ENCODE measurements around the gene PRAMEF15. TPM values are rescaled to one million over a fixed set of nuclear protein-coding genes. Genes with fewer than 3 reads are reported as not detected.
"Not testable (repeated sequence)": the region's sequence is repeated elsewhere in the genome, so short reads cannot be mapped to it uniquely, and the experiment has no call there.

The PRAMEF15 gene
- polyA plus RNA-seq (ENCODE audit: insufficient read length), result not detected
- long read RNA-seq, donor 1, result 0 reads
- long read RNA-seq, donor 2, result 0 reads
- long read RNA-seq, donor 3, result 0 reads
- long read RNA-seq, donor 4, result 0 reads
- long read RNA-seq, donor 5, result 0 reads
- long read RNA-seq, donor 6, result 0 reads
- long read RNA-seq, donor 7, result 0 reads
- long read RNA-seq, donor 8, result 0 reads

DNA sequence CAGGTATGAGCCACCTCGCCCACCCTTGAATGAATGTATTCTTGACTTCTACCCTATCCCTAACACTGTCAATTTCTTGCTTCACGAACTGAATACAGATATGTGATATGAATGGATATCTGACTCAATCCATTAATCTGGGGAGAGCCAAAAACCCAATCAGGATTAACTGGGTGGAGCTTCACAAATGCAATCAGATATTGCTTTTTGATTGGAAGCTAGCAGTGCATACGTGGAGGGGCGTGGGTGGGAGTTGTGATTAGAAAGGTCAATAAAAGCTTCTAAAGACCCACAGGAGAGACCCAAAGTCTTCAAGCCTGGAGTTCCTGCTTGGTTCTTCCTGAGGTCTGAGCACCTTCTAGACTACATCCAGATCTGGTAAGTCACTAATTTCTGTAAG is at the start of gene PRAMEF15:
PRAMEF15 (plus strand) TSS at position 301 of the 400 bp plus-strand sequence. CDS start 2,827 bp downstream, outside the sequence.
- DNase-seq, result not testable (repeated sequence)

DNA sequence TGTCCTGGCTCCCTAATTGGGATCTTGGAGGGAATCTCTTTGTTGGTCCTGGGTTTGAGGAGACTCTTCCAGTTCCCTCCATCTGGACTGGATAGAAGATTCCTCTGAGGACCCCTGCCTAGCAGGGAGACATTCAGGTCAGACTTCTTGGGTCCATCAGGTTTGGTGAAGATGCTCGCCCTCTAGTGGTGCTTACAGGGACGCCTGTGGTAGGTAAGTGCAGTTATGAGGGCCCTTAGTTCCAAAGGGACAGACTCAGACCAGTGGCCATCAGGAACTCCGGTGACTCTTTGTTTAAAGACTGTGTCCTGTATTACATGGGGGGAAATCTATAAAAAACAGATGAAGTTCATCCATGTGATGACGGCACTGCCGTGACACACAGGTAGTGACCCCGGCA is 38.4 kb upstream of the PRAMEF15 start:
- DNase-seq, result not testable (repeated sequence)

DNA sequence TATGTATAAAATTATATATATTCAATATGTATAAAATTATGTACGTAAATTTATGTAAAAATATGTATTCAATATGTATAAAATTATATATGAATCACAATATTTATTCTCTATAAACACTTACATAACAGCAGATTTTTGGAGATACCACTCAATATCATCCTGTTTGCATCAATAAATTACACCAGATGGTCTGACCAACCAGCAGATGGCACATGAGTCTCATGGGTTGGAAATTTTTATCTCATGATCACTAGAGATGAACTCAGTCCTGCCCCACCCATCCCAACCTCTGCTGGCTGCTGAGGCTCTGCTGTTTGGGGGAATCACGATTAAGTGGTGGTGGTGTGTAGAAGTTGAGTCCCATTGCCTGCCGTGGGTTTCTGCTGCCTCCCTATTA is 35.8 kb upstream of the PRAMEF15 start:
- not testable (repeated sequence) for DNase-seq

DNA sequence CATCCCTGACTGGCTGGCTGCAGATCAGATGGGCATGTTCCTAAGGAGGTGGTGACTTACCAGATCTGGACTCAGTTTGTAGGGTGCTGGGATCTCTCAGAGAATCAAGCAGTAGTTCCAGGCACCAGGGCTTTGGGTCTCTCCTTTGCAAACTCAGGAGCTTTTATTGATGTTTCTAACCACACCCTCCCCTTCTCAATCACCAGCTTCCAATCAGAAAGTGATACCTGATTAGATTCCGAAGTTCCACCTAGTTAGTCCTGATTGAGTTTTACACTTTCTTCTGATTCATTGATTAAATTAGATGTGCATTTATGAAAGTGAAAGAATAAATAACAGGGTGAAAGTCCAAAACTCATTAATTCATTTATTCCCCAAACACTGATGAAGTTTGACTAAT is 30.3 kb upstream of the PRAMEF15 start, which contains the start of gene PRAMEF8:
PRAMEF8 (minus strand) TSS at position 101 of the 400 bp plus-strand sequence. CDS start 1,046 bp downstream, outside the sequence.
- DNase-seq, result not testable (repeated sequence)

DNA sequence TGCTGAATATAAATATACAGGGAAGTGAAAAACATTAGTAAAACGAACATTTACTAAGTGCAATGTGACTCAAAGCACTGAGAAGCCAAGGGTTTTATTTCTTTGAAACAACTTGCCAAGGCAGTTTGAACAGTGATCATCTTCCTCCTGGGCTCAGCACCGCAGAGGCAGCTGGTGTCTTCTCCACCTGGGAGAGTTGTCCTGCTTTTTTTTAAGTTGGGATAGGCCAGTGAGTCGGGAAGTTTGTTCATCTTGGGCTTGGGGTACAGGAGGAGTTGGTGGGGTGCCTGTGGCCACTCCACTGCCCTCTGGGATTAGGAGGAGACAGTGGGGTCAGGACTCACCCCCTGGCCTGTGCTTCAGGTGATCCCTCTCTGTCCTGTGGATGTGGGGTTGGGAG is 26.4 kb upstream of the PRAMEF15 start:
- not testable (repeated sequence) for DNase-seq

DNA sequence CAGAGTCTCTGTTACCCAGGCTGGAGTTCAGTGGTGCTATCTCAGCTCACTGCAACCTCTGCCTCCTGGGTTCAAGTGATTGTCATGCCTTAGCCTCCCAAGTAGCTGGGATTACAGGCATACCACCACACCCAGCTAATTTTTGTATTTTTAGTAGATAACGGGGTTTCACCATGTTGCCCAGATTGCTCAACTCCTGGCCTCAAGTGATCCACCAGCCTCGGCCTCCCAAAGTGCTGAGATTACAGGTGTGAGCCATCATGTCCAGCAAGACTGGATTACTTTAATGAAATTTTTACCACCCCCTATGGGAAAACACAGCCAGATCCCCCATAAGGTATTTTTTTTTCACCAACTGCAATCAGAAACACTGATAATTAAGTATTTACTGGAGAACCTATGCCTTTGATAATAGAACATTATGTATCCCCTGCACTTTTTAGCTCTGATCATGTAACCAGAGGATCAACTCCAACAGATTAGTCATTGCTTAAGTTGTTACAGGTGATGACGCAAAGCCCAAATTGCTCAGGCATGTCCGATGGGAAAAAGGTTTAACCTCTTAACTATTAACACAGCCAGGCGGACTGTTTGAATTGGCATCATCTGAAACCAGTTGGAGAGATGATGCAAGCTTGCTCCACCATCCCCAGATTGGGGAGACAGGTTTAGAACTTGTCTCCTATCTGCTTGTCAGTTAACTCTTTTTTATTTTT is 18.0 kb upstream of the PRAMEF15 start:
- DNase-seq, result not testable (repeated sequence)

DNA sequence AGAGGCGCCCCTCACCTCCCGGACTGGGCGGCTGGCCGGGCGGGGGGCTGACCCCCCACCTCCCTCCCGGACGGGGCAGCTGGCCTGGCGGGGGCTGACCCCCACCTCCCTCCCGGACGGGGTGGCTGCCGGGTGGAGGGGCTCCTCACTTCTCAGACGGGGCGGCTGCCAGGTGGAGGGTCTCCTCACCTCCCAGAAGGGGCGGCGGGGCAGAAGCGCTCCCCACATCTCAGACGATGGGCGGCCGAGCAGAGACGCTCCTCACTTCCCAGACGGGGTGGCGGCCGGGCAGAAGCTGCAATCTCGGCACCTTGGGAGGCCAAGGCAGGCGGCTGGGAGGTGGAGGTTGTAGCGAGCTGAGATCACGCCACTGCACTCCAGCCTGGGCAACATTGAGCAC is 16.7 kb upstream of the PRAMEF15 start:
- DNase-seq, result not testable (repeated sequence)

DNA sequence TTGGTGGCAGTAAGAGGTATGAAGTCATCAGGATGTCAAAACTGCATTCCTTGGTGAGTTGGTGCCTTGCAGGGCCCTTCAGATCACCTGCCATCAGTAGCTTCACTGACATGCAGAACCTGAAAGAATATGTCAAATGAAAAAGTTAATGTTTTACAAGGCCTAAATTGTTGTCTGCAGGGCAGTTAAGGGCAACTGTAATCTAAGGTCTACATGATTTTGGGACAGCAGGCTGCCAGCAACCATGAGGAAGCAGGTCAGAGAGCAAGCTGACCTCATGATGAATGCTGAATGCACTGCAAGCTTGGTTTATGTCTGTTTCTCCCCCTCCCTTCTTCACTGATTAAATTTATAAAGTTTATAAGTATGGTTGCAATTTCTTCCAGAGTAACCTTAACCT is 13.2 kb upstream of the PRAMEF15 start:
- not testable (repeated sequence) for DNase-seq

DNA sequence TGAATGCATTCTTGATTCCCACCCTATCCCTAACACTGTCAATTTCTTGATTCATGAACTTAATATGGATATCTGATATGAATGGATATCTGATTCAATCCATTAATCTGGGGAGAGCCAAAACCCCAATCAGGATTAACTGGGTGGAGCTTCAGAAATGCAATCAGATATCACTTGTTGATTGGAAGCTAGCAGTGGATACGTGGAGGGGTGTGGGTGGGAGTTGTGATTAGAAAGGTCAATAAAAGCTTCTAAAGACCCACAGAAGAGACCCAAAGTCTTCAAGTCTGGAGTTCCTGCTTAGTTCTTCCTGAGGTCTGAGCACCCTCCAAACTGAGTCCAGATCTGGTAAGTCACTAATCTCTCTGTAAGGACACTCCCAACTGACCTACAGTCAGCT is 12.1 kb upstream of the PRAMEF15 start, which contains the start of gene PRAMEF33:
PRAMEF33 (plus strand) TSS at position 301 of the 400 bp plus-strand sequence. CDS start 2,416 bp downstream, outside the sequence.
- not testable (repeated sequence) for DNase-seq

DNA sequence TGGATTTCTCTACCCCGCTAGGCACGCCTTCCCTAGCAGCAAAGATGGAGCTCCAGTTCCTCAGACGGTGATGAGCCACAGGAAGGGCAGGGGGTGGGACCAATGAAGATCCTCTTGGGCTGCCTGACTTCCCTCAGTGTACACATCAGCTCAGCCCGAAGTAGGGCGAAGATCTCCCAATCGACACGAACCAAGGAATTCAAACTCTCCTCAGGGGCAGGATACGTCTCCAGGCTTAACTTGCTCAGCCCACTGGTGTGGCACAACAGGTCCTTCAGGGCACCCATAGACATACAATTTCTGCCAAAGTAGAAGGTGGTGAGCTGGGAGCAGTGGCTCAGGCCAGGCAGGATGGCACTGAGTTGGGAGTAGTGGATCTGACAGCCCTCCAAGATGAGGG is 27.1 kb downstream of the PRAMEF15 start:
- not testable (repeated sequence) for DNase-seq

DNA sequence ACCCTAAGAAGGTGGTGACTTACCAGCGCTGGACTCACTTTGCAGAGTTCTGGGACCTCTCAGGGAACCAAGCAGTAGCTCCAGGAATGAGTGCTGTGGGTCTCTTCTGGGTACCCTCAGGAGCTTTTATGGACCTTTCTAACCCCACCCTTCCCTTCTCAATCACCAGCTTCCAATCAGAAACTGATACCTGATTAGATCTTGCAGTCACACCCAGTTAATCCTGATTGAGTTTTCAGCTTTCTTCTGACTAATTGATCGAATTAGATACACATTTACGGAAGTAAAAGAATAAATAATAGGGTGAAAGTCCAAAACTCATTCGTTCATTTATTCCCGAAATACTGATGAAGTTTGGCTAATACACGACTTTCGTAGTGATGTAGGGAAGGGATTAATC is 31.7 kb downstream of the PRAMEF15 start, which contains the start of gene PRAMEF14:
PRAMEF14 (minus strand) TSS at position 101 of the 400 bp plus-strand sequence. CDS start 1,820 bp downstream, outside the sequence.
- not testable (repeated sequence) for DNase-seq

DNA sequence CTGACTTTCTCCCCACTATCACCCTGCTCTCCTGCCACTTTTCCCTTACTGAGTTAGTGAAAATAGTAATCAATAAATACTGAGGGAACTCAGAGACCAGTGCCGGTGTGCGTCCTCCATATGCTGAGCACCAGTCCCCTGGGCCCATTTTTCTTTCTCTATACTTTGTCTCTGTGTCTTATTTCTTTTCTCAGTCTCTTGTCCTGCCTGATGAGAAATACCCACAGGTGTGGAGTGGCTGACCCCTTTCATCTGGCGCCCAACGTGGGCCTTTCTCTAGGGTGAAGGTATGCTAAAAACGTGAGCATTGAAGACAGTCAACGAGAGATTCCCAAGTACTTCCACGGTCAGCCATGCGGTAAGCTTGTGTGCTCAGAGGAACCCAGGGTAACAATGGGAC is 38.1 kb downstream of the PRAMEF15 start:
- DNase-seq, result not testable (repeated sequence)

DNA sequence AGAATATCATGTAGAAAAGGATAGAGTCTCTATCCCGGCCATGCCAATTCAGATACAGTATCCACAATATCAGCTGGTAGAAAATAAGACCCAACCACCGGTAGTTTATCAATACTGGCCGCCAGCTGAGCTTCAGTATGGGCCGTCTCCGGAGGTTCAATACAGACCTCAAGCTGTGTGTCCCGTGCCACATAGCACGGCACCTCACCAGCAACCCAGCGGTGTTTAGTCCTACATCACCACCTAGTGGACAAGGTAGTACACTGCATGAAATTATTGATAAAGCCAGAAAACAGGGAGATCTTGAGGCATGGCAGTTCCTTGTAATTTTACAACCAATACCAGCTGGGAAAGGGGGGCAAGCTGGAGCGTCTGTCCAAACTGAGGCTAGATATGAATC is 39.1 kb downstream of the PRAMEF15 start:
- not testable (repeated sequence) for DNase-seq

DNA sequence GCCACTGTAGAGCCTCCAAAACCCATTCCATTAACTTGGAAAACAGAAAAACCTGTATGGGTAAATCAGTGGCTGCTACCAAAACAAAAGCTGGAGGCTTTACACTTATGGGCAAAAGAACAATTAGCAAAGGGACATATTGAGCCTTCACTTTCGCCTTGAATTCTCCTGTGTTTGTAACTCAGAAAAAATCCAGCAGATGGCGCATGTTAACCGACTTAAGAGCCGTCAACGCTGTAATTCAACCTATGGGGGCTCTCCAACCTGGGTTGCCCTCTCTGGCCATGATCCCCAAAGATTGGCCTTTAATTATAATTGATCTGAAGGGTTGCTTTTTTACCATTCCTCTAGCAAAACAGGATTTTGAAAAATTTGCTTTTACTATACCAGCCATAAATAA is 41.4 kb downstream of the PRAMEF15 start:
- peak; percentile 38 for DNase-seq

DNA sequence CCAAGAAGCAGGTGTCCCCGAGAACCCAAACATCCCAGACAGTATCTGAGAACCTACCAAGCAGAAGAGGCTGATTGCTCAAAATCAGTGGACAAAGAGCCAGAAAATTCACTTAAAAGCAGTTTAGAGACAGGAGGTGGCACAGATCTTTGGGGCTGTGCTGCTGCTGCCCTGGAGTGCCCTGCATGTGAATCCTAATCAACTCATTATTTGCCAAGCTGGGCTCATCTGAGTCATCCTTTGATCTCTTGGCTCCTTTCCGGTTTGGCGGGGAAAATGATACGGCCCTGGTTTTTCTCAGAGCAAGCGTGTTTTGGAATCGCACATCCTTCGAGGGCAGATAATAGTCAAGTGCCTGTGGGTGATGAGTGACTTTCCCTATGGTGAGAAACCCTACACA is 47.0 kb downstream of the PRAMEF15 start:
- DNase-seq, result not testable (repeated sequence)

DNA sequence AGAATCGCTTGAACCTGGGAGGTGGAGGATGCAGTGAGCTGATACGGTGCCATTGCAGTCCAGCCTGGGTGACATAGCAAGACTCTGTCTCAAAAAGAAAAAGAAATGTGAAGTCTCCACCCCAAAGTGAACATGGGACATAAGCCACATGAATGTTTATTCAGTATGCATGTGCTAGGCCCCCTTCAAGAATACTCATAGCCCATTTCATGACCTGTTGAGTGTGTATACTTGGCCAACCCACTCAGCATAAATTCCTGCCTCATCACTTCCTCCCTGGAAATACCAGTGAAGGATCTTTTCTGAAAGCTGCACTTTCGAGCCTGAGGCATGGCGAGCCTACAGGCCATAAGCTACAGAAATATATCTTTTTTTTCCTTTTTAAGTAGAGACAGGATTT is 49.5 kb downstream of the PRAMEF15 start:
- not testable (repeated sequence) for DNase-seq

DNA sequence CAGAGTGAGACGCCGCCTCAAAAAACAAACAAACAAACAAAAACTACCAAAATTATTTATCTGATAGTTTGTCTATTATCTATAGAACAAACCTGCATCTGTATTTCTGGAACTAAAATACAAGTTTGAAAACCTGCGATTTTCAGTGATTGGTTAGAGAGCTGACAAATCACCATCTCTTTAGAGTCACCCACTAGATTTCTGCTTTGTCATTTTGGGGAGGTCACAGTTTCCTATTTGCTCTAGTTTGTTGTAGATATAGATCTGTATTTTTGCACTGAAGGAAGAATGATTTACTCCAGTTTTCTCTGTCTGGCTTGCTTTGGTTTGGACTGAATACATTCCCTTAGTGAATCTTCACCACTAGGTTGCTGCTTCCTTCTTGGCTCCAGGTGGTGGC is 51.2 kb downstream of the PRAMEF15 start:
- not testable (repeated sequence) for DNase-seq

DNA sequence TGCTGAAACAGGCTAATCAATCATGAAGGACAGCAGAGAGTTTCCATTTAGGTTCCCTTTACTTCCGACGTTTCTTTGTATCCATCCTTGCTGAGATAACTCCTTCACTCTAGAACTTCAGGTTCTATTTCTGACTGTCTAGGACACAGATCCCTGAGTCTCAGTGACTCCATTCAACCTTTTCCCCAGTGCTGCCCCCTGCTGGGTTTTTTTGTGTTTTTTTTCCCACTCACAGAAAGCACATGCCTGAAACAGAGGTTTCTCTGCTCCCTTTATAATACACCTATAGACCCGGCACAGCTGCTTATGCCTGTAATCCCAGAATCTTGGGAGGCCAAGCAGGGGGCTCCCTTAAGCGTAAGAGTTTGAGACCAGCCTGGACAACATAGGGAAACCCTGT is 53.2 kb downstream of the PRAMEF15 start:
- DNase-seq, result peak; percentile 14

Other genes with a start within 250 kb of the PRAMEF15 start
- not detected for gene PRAMEF25, start 244.8 kb upstream of the PRAMEF15 start, polyA plus RNA-seq (ENCODE audit: insufficient read length)
- gene HNRNPCL2, start 198.7 kb upstream of the PRAMEF15 start, polyA plus RNA-seq (ENCODE audit: insufficient read length), result not detected
- gene PRAMEF26, start 159.6 kb upstream of the PRAMEF15 start, polyA plus RNA-seq (ENCODE audit: insufficient read length), result not detected
- gene HNRNPCL4, start 149.9 kb upstream of the PRAMEF15 start, polyA plus RNA-seq (ENCODE audit: insufficient read length), result 0.52 TPM
- gene PRAMEF9, start 143.7 kb upstream of the PRAMEF15 start, polyA plus RNA-seq (ENCODE audit: insufficient read length), result not detected
- gene PRAMEF13, start 114.2 kb upstream of the PRAMEF15 start, polyA plus RNA-seq (ENCODE audit: insufficient read length), result not detected
- gene PRAMEF18, start 89.4 kb upstream of the PRAMEF15 start, polyA plus RNA-seq (ENCODE audit: insufficient read length), result not detected
- not detected for gene PRAMEF5, start 61.4 kb upstream of the PRAMEF15 start, polyA plus RNA-seq (ENCODE audit: insufficient read length)
- gene PRAMEF8, start 30.4 kb upstream of the PRAMEF15 start, polyA plus RNA-seq (ENCODE audit: insufficient read length), result not detected
- not detected for gene PRAMEF33, start 12.0 kb upstream of the PRAMEF15 start, polyA plus RNA-seq (ENCODE audit: insufficient read length)
- gene PRAMEF14, start 31.6 kb downstream of the PRAMEF15 start, polyA plus RNA-seq (ENCODE audit: insufficient read length), result not detected
- gene PRAMEF19, start 56.4 kb downstream of the PRAMEF15 start, polyA plus RNA-seq (ENCODE audit: insufficient read length), result not detected
- not detected for gene PRAMEF17, start 74.1 kb downstream of the PRAMEF15 start, polyA plus RNA-seq (ENCODE audit: insufficient read length)
- gene PRAMEF20, start 94.9 kb downstream of the PRAMEF15 start, polyA plus RNA-seq (ENCODE audit: insufficient read length), result not detected
- not detected for gene LRRC38, start 198.4 kb downstream of the PRAMEF15 start, polyA plus RNA-seq (ENCODE audit: insufficient read length)

Measured in left kidney (tissue), 8 donors.